ENCODE data around the gene PKP1. TPM values are rescaled to one million over a fixed set of nuclear protein-coding genes. Genes with fewer than 3 reads are reported as not detected.

Gene PKP1
- total and polyA plus RNA-seq, 7 donors, result 0.32 to 6.7 (median 2.4) TPM

- Histone ChIP-seq H3K27me3 (ENCODE audit: insufficient read depth in 3 of 3, low read length in 2 of 3) (peaks cover 0 to 7% (median 0%) of the 10 kb centered on the region in 3 donors), H3K36me3 (ENCODE audit: insufficient read depth in 1 of 2, low read depth in 1 of 2) (no peaks in the 10 kb centered on the region), H3K9me3 (no peaks in the 10 kb centered on the region), H3K27ac (no peak overlapping the region), H3K4me1 (peaks cover 22% of the 10 kb centered on the region), H3K4me3 (no peak overlapping the region)
- no peak for DNase-seq
- no peak for ATAC-seq
- no peak for TF ChIP-seq CTCF (IDR thresholded peaks at IDR 0.05)
- intact Hi-C loops (cut with DNase I), result no loop called here
- 84 to 96% (median 85%) methylated on average over 7 of the region's 7 CpGs for WGBS, 3 donors
Observed at GRCh38 chr1:201381130-201381529, 97.8 kb downstream of the PKP1 start.

Other genes starting within 250 kb of the PKP1 start
- 100 to 1,000 TPM in 2 of 4 donors, 10 to 100 TPM in 2; 56.3 to 269 (median 158) TPM for gene CACNA1S, start 171.1 kb upstream of the PKP1 start, total RNA-seq
- gene CACNA1S, start 171.1 kb upstream of the PKP1 start, polyA plus RNA-seq, result 10 to 100 TPM; 11.9 to 48.1 (median 25.5) TPM
- gene ASCL5, start 156.3 kb upstream of the PKP1 start, total RNA-seq, result under 1 TPM in 2 of 4 donors, not detected in 2; 0.26 to 0.30 TPM
- not detected for gene ASCL5, start 156.3 kb upstream of the PKP1 start, polyA plus RNA-seq
- gene TMEM9, start 129.0 kb upstream of the PKP1 start, total RNA-seq, result 10 to 100 TPM; 11.9 to 46.3 (median 32.3) TPM
- 10 to 100 TPM in 2 of 3 donors, 1 to 10 TPM in 1; 7.2 to 23.4 (median 12.9) TPM for gene TMEM9, start 129.0 kb upstream of the PKP1 start, polyA plus RNA-seq
- 100 to 1,000 TPM in 3 of 4 donors, 10 to 100 TPM in 1; 29.3 to 442 (median 247) TPM for gene IGFN1, start 92.7 kb upstream of the PKP1 start, total RNA-seq
- gene IGFN1, start 92.7 kb upstream of the PKP1 start, polyA plus RNA-seq, result 10 to 100 TPM in 2 of 3 donors, 1 to 10 TPM in 1; 2.7 to 33.1 (median 22.0) TPM
- 10 to 100 TPM in 1 of 4 donors, 1 to 10 TPM in 3; 4.3 to 26.6 (median 6.1) TPM for gene TNNT2, start 94.2 kb downstream of the PKP1 start, total RNA-seq
- gene TNNT2, start 94.2 kb downstream of the PKP1 start, polyA plus RNA-seq, result 1 to 10 TPM in 2 of 3 donors, under 1 TPM in 1; 0.52 to 5.9 (median 4.3) TPM
- 10 to 100 TPM in 2 of 4 donors, 1 to 10 TPM in 1, under 1 TPM in 1; 0.92 to 17.7 (median 6.0) TPM for gene LAD1, start 115.8 kb downstream of the PKP1 start, total RNA-seq
- 1 to 10 TPM in 2 of 3 donors, under 1 TPM in 1; 0.23 to 7.4 (median 5.4) TPM for gene LAD1, start 115.8 kb downstream of the PKP1 start, polyA plus RNA-seq
- gene TNNI1, start 138.2 kb downstream of the PKP1 start, total RNA-seq, result 1,000 to 10,000 TPM; 2,137 to 4,600 (median 3,389) TPM
- gene TNNI1, start 138.2 kb downstream of the PKP1 start, polyA plus RNA-seq, result 1,000 to 10,000 TPM in 2 of 3 donors, 100 to 1,000 TPM in 1; 734 to 2,687 (median 2,500) TPM
- gene PHLDA3, start 185.7 kb downstream of the PKP1 start, total RNA-seq, result 100 to 1,000 TPM in 1 of 4 donors, 10 to 100 TPM in 3; 41.8 to 116 (median 78.9) TPM
- gene PHLDA3, start 185.7 kb downstream of the PKP1 start, polyA plus RNA-seq, result 10 to 100 TPM; 42.3 to 62.4 (median 55.1) TPM
- 10 to 100 TPM; 14.7 to 27.7 (median 24.3) TPM for gene CSRP1, start 223.6 kb downstream of the PKP1 start, total RNA-seq
- 10 to 100 TPM; 21.1 to 26.4 (median 23.2) TPM for gene CSRP1, start 223.6 kb downstream of the PKP1 start, polyA plus RNA-seq

Data from psoas muscle (tissue), 8 donors.